Sigmoid colon (tissue), 4 donors: ENCODE results near the gene CDCA3.

Experiments
- EP300 ChIP-seq, 4 donors: sonication (generic); formaldehyde crosslinking; IDR thresholded peaks; one replicate each; pipeline ENCODE4 v1.6.1; 2017; ENCODE audit warnings: antibody characterized with exemption in 4 of 4
- POLR2A ChIP-seq, 2 donors: fragments of 450-650 bp; IDR thresholded peaks; one replicate each; pipeline ENCODE4 v1.6.1; 2016; ENCODE audit warnings: antibody characterized with exemption in 2 of 2, mild to moderate bottlenecking in 2 of 2, moderate library complexity in 2 of 2
- POLR2AphosphoS5 ChIP-seq, 4 donors: sonication (generic); formaldehyde crosslinking; IDR thresholded peaks; one replicate each; pipeline ENCODE4 v1.6.1; 2017; ENCODE audit warnings: antibody characterized with exemption in 4 of 4
- TF ChIP-seq, protein P1 (sequence below), 4 experiments: fragments of 450-650 bp in 3 of 4; fragments of 200-600 bp in 1 of 4; IDR thresholded peaks; one replicate each; pipeline ENCODE4 v1.5.1; 2016 to 2019; ENCODE audit warnings: antibody characterized with exemption in 4 of 4, mild to moderate bottlenecking in 3 of 4, moderate library complexity in 2 of 4

DNA sequence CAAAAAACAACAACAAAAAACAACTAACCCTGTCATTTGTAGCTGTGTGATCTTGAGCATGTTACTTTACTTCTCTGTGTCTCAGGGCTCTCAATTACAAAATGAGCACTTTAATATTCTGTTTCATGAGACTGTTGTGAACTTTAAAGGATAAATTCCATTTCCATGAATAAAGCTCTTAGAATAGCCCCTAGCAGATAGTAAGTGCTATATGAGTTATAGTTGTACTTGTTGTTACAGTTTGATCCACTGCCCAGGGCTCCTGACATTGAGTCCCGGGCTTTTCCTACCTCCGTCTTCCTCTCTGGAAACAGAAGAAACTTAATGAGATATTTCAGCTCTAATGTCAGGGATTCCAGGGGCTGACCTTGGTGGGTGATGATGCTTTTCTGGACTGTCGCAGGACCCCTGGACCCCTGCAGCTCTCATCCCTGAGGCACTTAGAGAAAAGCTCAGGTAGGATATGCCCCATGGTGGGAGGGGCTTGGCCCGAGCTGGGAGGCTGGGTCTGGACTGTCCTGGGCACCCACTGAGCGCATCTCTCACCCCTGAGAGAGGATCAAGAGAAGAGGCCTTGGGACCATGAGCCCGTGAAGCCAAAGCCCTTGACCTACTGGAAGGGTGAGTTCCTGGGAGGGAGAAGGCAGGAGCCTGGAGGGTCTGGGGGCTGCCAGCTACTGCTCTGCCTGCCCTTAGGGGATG, 17.7 kb downstream of the CDCA3 start:
- TF ChIP-seq, protein P1, sequence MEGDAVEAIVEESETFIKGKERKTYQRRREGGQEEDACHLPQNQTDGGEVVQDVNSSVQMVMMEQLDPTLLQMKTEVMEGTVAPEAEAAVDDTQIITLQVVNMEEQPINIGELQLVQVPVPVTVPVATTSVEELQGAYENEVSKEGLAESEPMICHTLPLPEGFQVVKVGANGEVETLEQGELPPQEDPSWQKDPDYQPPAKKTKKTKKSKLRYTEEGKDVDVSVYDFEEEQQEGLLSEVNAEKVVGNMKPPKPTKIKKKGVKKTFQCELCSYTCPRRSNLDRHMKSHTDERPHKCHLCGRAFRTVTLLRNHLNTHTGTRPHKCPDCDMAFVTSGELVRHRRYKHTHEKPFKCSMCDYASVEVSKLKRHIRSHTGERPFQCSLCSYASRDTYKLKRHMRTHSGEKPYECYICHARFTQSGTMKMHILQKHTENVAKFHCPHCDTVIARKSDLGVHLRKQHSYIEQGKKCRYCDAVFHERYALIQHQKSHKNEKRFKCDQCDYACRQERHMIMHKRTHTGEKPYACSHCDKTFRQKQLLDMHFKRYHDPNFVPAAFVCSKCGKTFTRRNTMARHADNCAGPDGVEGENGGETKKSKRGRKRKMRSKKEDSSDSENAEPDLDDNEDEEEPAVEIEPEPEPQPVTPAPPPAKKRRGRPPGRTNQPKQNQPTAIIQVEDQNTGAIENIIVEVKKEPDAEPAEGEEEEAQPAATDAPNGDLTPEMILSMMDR (IDR thresholded peaks at IDR 0.05) = no peak
- TF ChIP-seq EP300 (IDR thresholded peaks at IDR 0.05) = no peak
- TF ChIP-seq POLR2AphosphoS5 (IDR thresholded peaks at IDR 0.05) = no peak
- TF ChIP-seq POLR2A (IDR thresholded peaks at IDR 0.05) = no peak
